ENCODE measurements around the gene DKK3. TPM values are rescaled to one million over a fixed set of nuclear protein-coding genes. Genes with fewer than 3 reads are reported as not detected.

The DKK3 gene
- total RNA-seq, 4 donors from 2014 or later = 94.3 to 191 (median 127) TPM

- intact Hi-C loops (cut with DNase I) = no loop called here
These were observed 24.5 kb upstream of the DKK3 start for GRCh38 chr11:12032968-12033367.

GRCh38 chr11:12031856-12032544 is 23.6 kb upstream of the DKK3 start:
- Histone ChIP-seq H3K9me3 (no peaks in the 10 kb centered on the region), H3K36me3 (no peaks in the 10 kb centered on the region), H3K4me3 (no peak overlapping the region), H3K27me3 (no peaks in the 10 kb centered on the region), H3K4me1 (peaks cover 16 to 34% (median 20%) of the 10 kb centered on the region in 4 donors), H3K27ac (replicated peaks in 1 of 4) (peak overlapping the region; percentile 26 to 54 (median 44))
- WGBS = 82% methylated on average over 4 of the region's 4 CpGs
- intact Hi-C loops (cut with DNase I) = no loop called here
- TF ChIP-seq CTCF (IDR thresholded peaks at IDR 0.05) = no peak
- no peak for TF ChIP-seq POLR2A (IDR thresholded peaks at IDR 0.05; ENCODE audit: low read depth)
- no peak for TF ChIP-seq POLR2AphosphoS5 (IDR thresholded peaks at IDR 0.05)
- no peak for TF ChIP-seq EP300 (IDR thresholded peaks at IDR 0.05)
- DNase-seq (ENCODE audit: extremely low spot score) = no peak

More at GRCh38 chr11:12032968-12033367, 24.5 kb upstream of the DKK3 start:
- H3K9me3 ChIP-seq = no peaks in the 10 kb centered on the region
- no peaks in the 10 kb centered on the region for H3K27me3 ChIP-seq
- no peaks in the 10 kb centered on the region for H3K36me3 ChIP-seq
- H3K4me3 ChIP-seq = no peak overlapping the region
- WGBS = 80% methylated on average over 2 of the region's 2 CpGs
- peaks cover 15 to 34% (median 20%) of the 10 kb centered on the region in 4 donors for H3K4me1 ChIP-seq
- no peak overlapping the region for H3K27ac ChIP-seq (replicated peaks in 1 of 4)
- DNase-seq (ENCODE audit: extremely low spot score) = no peak
- no peak for TF ChIP-seq CTCF (IDR thresholded peaks at IDR 0.05)
- TF ChIP-seq POLR2AphosphoS5 (IDR thresholded peaks at IDR 0.05) = no peak
- no peak for TF ChIP-seq EP300 (IDR thresholded peaks at IDR 0.05)
- no peak for TF ChIP-seq POLR2A (IDR thresholded peaks at IDR 0.05; ENCODE audit: low read depth)

- Histone ChIP-seq H3K36me3 (no peaks in the 10 kb centered on the region), H3K27me3 (no peaks in the 10 kb centered on the region), H3K9me3 (no peaks in the 10 kb centered on the region), H3K4me1 (peaks cover 16 to 34% (median 20%) of the 10 kb centered on the region in 4 donors), H3K4me3 (no peak overlapping the region), H3K27ac (replicated peaks in 1 of 4) (no peak overlapping the region)
- no peak for DNase-seq (ENCODE audit: extremely low spot score)
- WGBS = 85% methylated on average over 5 of the region's 5 CpGs
- TF ChIP-seq CTCF (IDR thresholded peaks at IDR 0.05) (no peak), POLR2A (IDR thresholded peaks at IDR 0.05; ENCODE audit: low read depth) (no peak), EP300 (IDR thresholded peaks at IDR 0.05) (no peak), POLR2AphosphoS5 (IDR thresholded peaks at IDR 0.05) (no peak)
- intact Hi-C loops (cut with DNase I) = no loop called here
These were observed 21.4 kb upstream of the DKK3 start for GRCh38 chr11:12029738-12030363.

- Histone ChIP-seq H3K4me3 (no peak overlapping the region), H3K9me3 (no peaks in the 10 kb centered on the region), H3K27ac (replicated peaks in 1 of 4) (no peak overlapping the region), H3K36me3 (no peaks in the 10 kb centered on the region), H3K27me3 (no peaks in the 10 kb centered on the region), H3K4me1 (peaks cover 16 to 34% (median 20%) of the 10 kb centered on the region in 4 donors)
- WGBS = 93% methylated on average over 2 of the region's 2 CpGs
- intact Hi-C loops (cut with DNase I) = no loop called here
- DNase-seq (ENCODE audit: extremely low spot score) = no peak
- no peak for TF ChIP-seq EP300 (IDR thresholded peaks at IDR 0.05)
- TF ChIP-seq POLR2AphosphoS5 (IDR thresholded peaks at IDR 0.05) = no peak
- TF ChIP-seq CTCF (IDR thresholded peaks at IDR 0.05) = no peak
- TF ChIP-seq POLR2A (IDR thresholded peaks at IDR 0.05; ENCODE audit: low read depth) = no peak
These were observed 20.7 kb upstream of the DKK3 start for GRCh38 chr11:12029119-12029518.
